Cardiac muscle cell (in vitro differentiated cells and primary cell): ENCODE measurements around the gene KCNJ14. TPM values are rescaled to one million over a fixed set of nuclear protein-coding genes. Genes with fewer than 3 reads are reported as not detected.
A peak's percentile ranks its signal among the peaks of the same experiment; 100 is the strongest.

Source experiments
- DNase-seq, 2 donors: peaks; one replicate each; pipeline versions ENCODE4 v3.0.0 to v3.0.0-alpha.2; 2010 to 2017; ENCODE audit warnings: low read depth in 1 of 2, low spot score in 1 of 2
- H3K27ac ChIP-seq: fragments of 200-600 bp; sonication (generic); 2 replicates; pipeline ENCODE4 v1.5.1; 2016
- H3K27me3 ChIP-seq: fragments of 200-600 bp; sonication (generic); 2 replicates; pipeline ENCODE4 v1.6.0; 2016; ENCODE audit warnings: control low read depth
- H3K36me3 ChIP-seq: fragments of 200-600 bp; sonication (generic); 2 replicates; pipeline ENCODE4 v1.5.1; 2016; ENCODE audit warnings: control low read depth
- H3K4me1 ChIP-seq: fragments of 200-600 bp; sonication (generic); 2 replicates; pipeline ENCODE4 v1.8.1; 2017; ENCODE audit warnings: low read depth, mild to moderate bottlenecking, mixed run types
- H3K4me3 ChIP-seq: fragments of 200-600 bp; sonication (generic); 2 replicates; pipeline ENCODE4 v1.5.1; 2016; ENCODE audit warnings: mild to moderate bottlenecking
- H3K9me3 ChIP-seq: fragments of 200-600 bp; sonication (generic); 2 replicates; pipeline ENCODE4 v1.5.1; 2017; ENCODE audit warnings: low read depth, mild to moderate bottlenecking, control low read depth
- CTCF ChIP-seq: IDR thresholded peaks from 2 replicates; pipeline ENCODE4 v1.5.1; 2012; ENCODE audit warnings: low read depth, mild to moderate bottlenecking, low read length
- polyA plus RNA-seq: library from polyadenylated mRNA; unstranded; fragments of >200 nt; fragmentation: Nextera tagmentation; extraction: Ambion mirVana; gene quantifications from 2 replicates; pipeline ENCODE4 v1.2.1, GENCODE V29; 2016
- total RNA-seq: library from RNA; depleted of rRNA; stranded (reverse); fragments of >200 nt; gene quantifications from 2 replicates; pipeline ENCODE4 v1.2.3, GENCODE V29; 2016

The KCNJ14 gene
- total and polyA plus RNA-seq, 2 experiments from 2014 or later, result 0.61 to 1.7 TPM

- no peaks in the 10 kb centered on the region for H3K4me1 ChIP-seq
- no peaks in the 10 kb centered on the region for H3K27me3 ChIP-seq
- no peak for DNase-seq
Measured at GRCh38 chr19:48498595-48499311, 43.4 kb downstream of the KCNJ14 start.

GRCh38 chr19:48499316-48500090 lies 44.1 kb downstream of the KCNJ14 start:
- no peaks in the 10 kb centered on the region for H3K36me3 ChIP-seq
- no peaks in the 10 kb centered on the region for H3K27me3 ChIP-seq
- TF ChIP-seq CTCF, result no peak
- no peak overlapping the region for H3K27ac ChIP-seq
- H3K9me3 ChIP-seq, result no peaks in the 10 kb centered on the region
- no peaks in the 10 kb centered on the region for H3K4me1 ChIP-seq
- H3K4me3 ChIP-seq, result no peak overlapping the region
- no peak for DNase-seq

More at GRCh38 chr19:48498595-48499311, 43.4 kb downstream of the KCNJ14 start:
- TF ChIP-seq CTCF, result no peak
- Histone ChIP-seq H3K4me3 (no peak overlapping the region), H3K36me3 (no peaks in the 10 kb centered on the region), H3K9me3 (no peaks in the 10 kb centered on the region), H3K27ac (no peak overlapping the region)

- no peak overlapping the region for H3K27ac ChIP-seq
- no peaks in the 10 kb centered on the region for H3K27me3 ChIP-seq
- DNase-seq, result no peak
- no peaks in the 10 kb centered on the region for H3K4me1 ChIP-seq
- no peaks in the 10 kb centered on the region for H3K36me3 ChIP-seq
- no peaks in the 10 kb centered on the region for H3K9me3 ChIP-seq
- peak overlapping the region; percentile 23 for H3K4me3 ChIP-seq
- no peak for TF ChIP-seq CTCF
Measured at GRCh38 chr19:48500830-48501493, 45.6 kb downstream of the KCNJ14 start.

- peak overlapping the region; percentile 23 for H3K4me3 ChIP-seq
- no peaks in the 10 kb centered on the region for H3K4me1 ChIP-seq
Measured at GRCh38 chr19:48501494-48502349, 46.3 kb downstream of the KCNJ14 start.

More at GRCh38 chr19:48501494-48502349, 46.3 kb downstream of the KCNJ14 start:
- DNase-seq, result peak in 1 of 2 donors; percentile 94
- no peak for TF ChIP-seq CTCF
- no peaks in the 10 kb centered on the region for H3K9me3 ChIP-seq
- no peaks in the 10 kb centered on the region for H3K36me3 ChIP-seq
- no peaks in the 10 kb centered on the region for H3K27me3 ChIP-seq
- no peak overlapping the region for H3K27ac ChIP-seq
